Gastroesophageal sphincter (tissue), 3 donors: ENCODE measurements around the gene KCNIP4.

Source experiments
- CTCF ChIP-seq, 4 experiments: fragments of 200-600 bp in 2 of 4; fragments of 450-650 bp in 2 of 4; sonication (generic) in 1 of 4; IDR thresholded peaks; one replicate each; pipeline ENCODE4 v1.5.1; 2017 to 2019; ENCODE audit warnings: antibody characterized with exemption in 4 of 4, mild to moderate bottlenecking in 2 of 4, moderate library complexity in 2 of 4
- POLR2A ChIP-seq, 2 donors: fragments of 450-650 bp; IDR thresholded peaks; one replicate each; pipeline ENCODE4 v1.6.1; 2017; ENCODE audit warnings: antibody characterized with exemption in 2 of 2, mild to moderate bottlenecking in 2 of 2, moderate library complexity in 1 of 2
- POLR2AphosphoS5 ChIP-seq: sonication (generic); formaldehyde crosslinking; IDR thresholded peaks from one replicate; pipeline ENCODE4 v1.6.1; 2017; ENCODE audit warnings: antibody characterized with exemption

GRCh38 chr4:20724915-20725314 lies 1223.7 kb downstream of the KCNIP4 start:
- no peak for TF ChIP-seq POLR2AphosphoS5
- TF ChIP-seq CTCF (IDR thresholded peaks at IDR 0.05), result no peak
- no peak for TF ChIP-seq POLR2A (IDR thresholded peaks at IDR 0.05)
